ENCODE results near the gene PRDX2. TPM values are rescaled to one million over a fixed set of nuclear protein-coding genes. Genes with fewer than 3 reads are reported as not detected.
A peak's percentile ranks its signal among the peaks of the same experiment; 100 is the strongest.

Gene PRDX2
- polyA plus RNA-seq, 1 donor from 2014 or later = 882 TPM

GRCh38 chr19:12815088-12815487 lies 13.5 kb upstream of the PRDX2 start:
- H2AFZ ChIP-seq (ENCODE audit: low read depth, low read length) = no peak overlapping the region
- TF ChIP-seq REST (IDR thresholded peaks at IDR 0.05; ENCODE audit: borderline replicate concordance) (no peak), SMC3 (conservative IDR thresholded peaks at IDR 0.05; ENCODE audit: poor library complexity) (no peak), EP300 (conservative IDR thresholded peaks at IDR 0.05; ENCODE audit: poor library complexity, severe bottlenecking) (no peak), RAD21 (conservative IDR thresholded peaks at IDR 0.05) (no peak), MXI1 (conservative IDR thresholded peaks at IDR 0.05; ENCODE audit: poor library complexity, severe bottlenecking) (no peak), EZH2 (IDR thresholded peaks at IDR 0.05; ENCODE audit: borderline replicate concordance, insufficient read depth, low read length, poor library complexity, severe bottlenecking) (no peak), TAF1 (IDR thresholded peaks at IDR 0.05; ENCODE audit: low read depth) (no peak), POLR2AphosphoS5 (IDR thresholded peaks at IDR 0.05) (no peak)
- TF ChIP-seq, protein P1, sequence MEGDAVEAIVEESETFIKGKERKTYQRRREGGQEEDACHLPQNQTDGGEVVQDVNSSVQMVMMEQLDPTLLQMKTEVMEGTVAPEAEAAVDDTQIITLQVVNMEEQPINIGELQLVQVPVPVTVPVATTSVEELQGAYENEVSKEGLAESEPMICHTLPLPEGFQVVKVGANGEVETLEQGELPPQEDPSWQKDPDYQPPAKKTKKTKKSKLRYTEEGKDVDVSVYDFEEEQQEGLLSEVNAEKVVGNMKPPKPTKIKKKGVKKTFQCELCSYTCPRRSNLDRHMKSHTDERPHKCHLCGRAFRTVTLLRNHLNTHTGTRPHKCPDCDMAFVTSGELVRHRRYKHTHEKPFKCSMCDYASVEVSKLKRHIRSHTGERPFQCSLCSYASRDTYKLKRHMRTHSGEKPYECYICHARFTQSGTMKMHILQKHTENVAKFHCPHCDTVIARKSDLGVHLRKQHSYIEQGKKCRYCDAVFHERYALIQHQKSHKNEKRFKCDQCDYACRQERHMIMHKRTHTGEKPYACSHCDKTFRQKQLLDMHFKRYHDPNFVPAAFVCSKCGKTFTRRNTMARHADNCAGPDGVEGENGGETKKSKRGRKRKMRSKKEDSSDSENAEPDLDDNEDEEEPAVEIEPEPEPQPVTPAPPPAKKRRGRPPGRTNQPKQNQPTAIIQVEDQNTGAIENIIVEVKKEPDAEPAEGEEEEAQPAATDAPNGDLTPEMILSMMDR (IDR thresholded peaks at IDR 0.05; ENCODE audit: poor library complexity, severe bottlenecking) = no peak
- H3K36me3 ChIP-seq (ENCODE audit: insufficient read depth, low read length) = no peaks in the 10 kb centered on the region

GRCh38 chr19:12806242-12807081 lies 4.9 kb upstream of the PRDX2 start, which contains the start of gene RNASEH2A:
TSS of gene RNASEH2A (plus strand) at chr19:12806584. CDS start at chr19:12806674, 90 bp downstream.
- H3K9me2 ChIP-seq (ENCODE audit: insufficient read depth, low read length) = no peaks in the 10 kb centered on the region
- peak within 1 kb of the TSS; percentile 69 for H2AFZ ChIP-seq (ENCODE audit: low read depth, low read length)
- peak within 1 kb of the TSS; percentile 71 for H3K27ac ChIP-seq (ENCODE audit: low read length)
- H3K9me3 ChIP-seq (ENCODE audit: low read length) = no peaks in the 10 kb centered on the region
- no peaks in the 10 kb centered on the region for H3K36me3 ChIP-seq (ENCODE audit: insufficient read depth, low read length)
- H3K27me3 ChIP-seq (ENCODE audit: insufficient read depth, low read depth, low read length) = no peaks in the 10 kb centered on the region
- peak within 1 kb of the TSS; percentile 79 for H3K9ac ChIP-seq (ENCODE audit: low read length)
- H3K79me2 ChIP-seq (replicated peaks; ENCODE audit: insufficient read depth, low read length) = peaks cover under 1% of the 10 kb centered on the region
- peak within 1 kb of the TSS; percentile 88 for H3K4me3 ChIP-seq (ENCODE audit: low read length)
- no peaks in the 10 kb centered on the region for H3F3A ChIP-seq (ENCODE audit: insufficient read depth, low read length, poor library complexity, severe bottlenecking)
- H3K4me2 ChIP-seq (ENCODE audit: low read length) = peak within 1 kb of the TSS; percentile 92
- TF ChIP-seq TAF1 (IDR thresholded peaks at IDR 0.05; ENCODE audit: low read depth) = peak; percentile 56
- no peak for TF ChIP-seq EP300 (conservative IDR thresholded peaks at IDR 0.05; ENCODE audit: poor library complexity, severe bottlenecking)
- peak; percentile 39 for TF ChIP-seq RAD21 (conservative IDR thresholded peaks at IDR 0.05)
- peak; percentile 63 for TF ChIP-seq REST (IDR thresholded peaks at IDR 0.05; ENCODE audit: borderline replicate concordance)
- TF ChIP-seq SMC3 (conservative IDR thresholded peaks at IDR 0.05; ENCODE audit: poor library complexity) = peak; percentile 22
- TF ChIP-seq EZH2 (IDR thresholded peaks at IDR 0.05; ENCODE audit: borderline replicate concordance, insufficient read depth, low read length, poor library complexity, severe bottlenecking) = no peak
- TF ChIP-seq, protein P1 (IDR thresholded peaks at IDR 0.05; ENCODE audit: poor library complexity, severe bottlenecking) = peak; percentile 38
- peak; percentile 97 for TF ChIP-seq MXI1 (conservative IDR thresholded peaks at IDR 0.05; ENCODE audit: poor library complexity, severe bottlenecking)
- TF ChIP-seq POLR2AphosphoS5 (IDR thresholded peaks at IDR 0.05) = peak; percentile 87
- H4K20me1 ChIP-seq (ENCODE audit: insufficient read depth) = no peaks in the 10 kb centered on the region

More at GRCh38 chr19:12815088-12815487, 13.5 kb upstream of the PRDX2 start:
- no peaks in the 10 kb centered on the region for H3K27me3 ChIP-seq (ENCODE audit: insufficient read depth, low read depth, low read length)
- no peaks in the 10 kb centered on the region for H3K9me2 ChIP-seq (ENCODE audit: insufficient read depth, low read length)
- H4K20me1 ChIP-seq (ENCODE audit: insufficient read depth) = no peaks in the 10 kb centered on the region
- H3K79me2 ChIP-seq (replicated peaks; ENCODE audit: insufficient read depth, low read length) = no peaks in the 10 kb centered on the region
- no peak overlapping the region for H3K9ac ChIP-seq (ENCODE audit: low read length)
- no peak overlapping the region for H3K27ac ChIP-seq (ENCODE audit: low read length)
- H3F3A ChIP-seq (ENCODE audit: insufficient read depth, low read length, poor library complexity, severe bottlenecking) = no peaks in the 10 kb centered on the region
- H3K9me3 ChIP-seq (ENCODE audit: low read length) = no peaks in the 10 kb centered on the region
- H3K4me3 ChIP-seq (ENCODE audit: low read length) = no peak overlapping the region
- H3K4me2 ChIP-seq (ENCODE audit: low read length) = no peak overlapping the region
